Measurements from ENCODE around the gene RPS27L. TPM values are rescaled to one million over a fixed set of nuclear protein-coding genes. Genes with fewer than 3 reads are reported as not detected.
A peak's percentile ranks its signal among the peaks of the same experiment; 100 is the strongest.

The RPS27L gene
- total RNA-seq, 1 donor from 2014 or later, result 16.9 TPM

GRCh38 chr15:63194880-63195568 lies 37.7 kb upstream of the RPS27L start:
- peak overlapping the region in 1 of 2 donors; percentile 47 for H3K27ac ChIP-seq
- H3K36me3 ChIP-seq, result peaks cover 0 to 3% of the 10 kb centered on the region in 2 donors
- TF ChIP-seq CTCF (IDR thresholded peaks at IDR 0.05), result no peak
- DNase-seq (ENCODE audit: low spot score in 2 of 2), result no peak
- H3K4me1 ChIP-seq, result peaks cover 7 to 41% of the 10 kb centered on the region in 2 donors
- no peaks in the 10 kb centered on the region for H3K27me3 ChIP-seq
- peak overlapping the region in 1 of 2 donors; percentile 23 for H3K4me3 ChIP-seq
- intact Hi-C loops (cut with DNase I), result no loop called here
- no peaks in the 10 kb centered on the region for H3K9me3 ChIP-seq

- DNase-seq (ENCODE audit: low spot score in 2 of 2), result no peak
- Histone ChIP-seq H3K4me3 (peak overlapping the region in 1 of 2 donors; percentile 23), H3K9me3 (no peaks in the 10 kb centered on the region), H3K27me3 (no peaks in the 10 kb centered on the region), H3K4me1 (peaks cover 7 to 41% of the 10 kb centered on the region in 2 donors), H3K36me3 (peaks cover 0 to 3% of the 10 kb centered on the region in 2 donors), H3K27ac (peak overlapping the region; percentile 24 to 47)
- TF ChIP-seq CTCF (IDR thresholded peaks at IDR 0.05), result no peak
- intact Hi-C loops (cut with DNase I), result no loop called here
Measured at GRCh38 chr15:63194302-63194701, 37.0 kb upstream of the RPS27L start.

- intact Hi-C loops (cut with DNase I), result no loop called here
- H3K27me3 ChIP-seq, result no peaks in the 10 kb centered on the region
- DNase-seq (ENCODE audit: low spot score in 2 of 2), result no peak
- H3K4me1 ChIP-seq, result peaks cover 7 to 41% of the 10 kb centered on the region in 2 donors
- H3K9me3 ChIP-seq, result no peaks in the 10 kb centered on the region
- no peak overlapping the region for H3K4me3 ChIP-seq
- H3K27ac ChIP-seq, result no peak overlapping the region
- TF ChIP-seq CTCF (IDR thresholded peaks at IDR 0.05), result no peak
- H3K36me3 ChIP-seq, result peaks cover 0 to 1% of the 10 kb centered on the region in 2 donors
Measured at GRCh38 chr15:63192619-63193206, 35.4 kb upstream of the RPS27L start.

- no peaks in the 10 kb centered on the region for H3K9me3 ChIP-seq
- H3K4me1 ChIP-seq, result peaks cover 7 to 37% of the 10 kb centered on the region in 2 donors
- no peak overlapping the region for H3K27ac ChIP-seq
- no peak for DNase-seq (ENCODE audit: low spot score in 2 of 2)
- H3K27me3 ChIP-seq, result no peaks in the 10 kb centered on the region
- H3K4me3 ChIP-seq, result peak overlapping the region in 1 of 2 donors; percentile 96
- no peaks in the 10 kb centered on the region for H3K36me3 ChIP-seq
- TF ChIP-seq CTCF (IDR thresholded peaks at IDR 0.05), result no peak
- intact Hi-C loops (cut with DNase I), result loop anchor here (2.0 kb wide), 1 partner anchor 51 kb away; no protein-coding TSS in a partner anchor
Measured at GRCh38 chr15:63191895-63192618, 34.8 kb upstream of the RPS27L start.

GRCh38 chr15:63190769-63191649 lies 33.7 kb upstream of the RPS27L start:
- H3K9me3 ChIP-seq, result no peaks in the 10 kb centered on the region
- H3K27me3 ChIP-seq, result no peaks in the 10 kb centered on the region
- DNase-seq (ENCODE audit: low spot score in 2 of 2), result no peak
- intact Hi-C loops (cut with DNase I), result loop anchor here (2.0 kb wide), 1 partner anchor 52 kb away; no protein-coding TSS in a partner anchor
- H3K36me3 ChIP-seq, result no peaks in the 10 kb centered on the region
- peak overlapping the region; percentile 85 to 96 for H3K4me3 ChIP-seq
- peak overlapping the region in 1 of 2 donors; percentile 90 for H3K27ac ChIP-seq
- H3K4me1 ChIP-seq, result peaks cover 5 to 29% of the 10 kb centered on the region in 2 donors
- no peak for TF ChIP-seq CTCF (IDR thresholded peaks at IDR 0.05)
